GM21825 (cell line): ENCODE data around the gene AMBP.
A peak's percentile ranks its signal among the peaks of the same experiment; 100 is the strongest.
"Not testable (repeated sequence)": the region's sequence is repeated elsewhere in the genome, so short reads cannot be mapped to it uniquely, and the experiment has no call there.

Source experiments
- ATAC-seq: cut with Tn5 transposase; IDR thresholded peaks from one replicate; pipeline ENCODE4 v1.9.1; 2021; ENCODE audit warnings: mild to moderate bottlenecking, moderate library complexity; ENCODE audit not compliant: unreplicated experiment

The AMBP gene

GRCh38 chr9:114092336-114092735 lies 14.2 kb upstream of the AMBP start:
- no peak for ATAC-seq

- no peak for ATAC-seq
Measured at GRCh38 chr9:114091711-114092110, 13.6 kb upstream of the AMBP start.

DNA sequence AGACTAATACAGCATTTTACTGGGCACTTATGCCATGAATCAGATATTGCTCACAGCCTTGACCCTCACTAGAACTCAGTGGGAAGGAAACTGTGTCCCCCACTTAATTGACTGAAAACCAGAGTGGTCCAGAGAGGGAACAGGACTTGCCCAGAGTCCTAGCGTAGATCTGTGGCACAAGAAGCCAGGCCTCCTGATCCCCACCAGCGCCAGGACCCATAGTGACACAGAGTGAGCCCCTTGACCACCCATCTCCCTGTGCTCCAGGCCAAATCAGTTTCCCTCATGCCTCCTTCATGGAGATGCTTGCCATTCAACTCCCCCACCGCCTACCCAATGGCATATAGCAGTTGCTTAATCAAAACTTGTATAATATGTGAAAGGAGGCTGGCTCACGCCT lies 12.7 kb upstream of the AMBP start:
- ATAC-seq = no peak

GRCh38 chr9:114089206-114089840 lies 11.2 kb upstream of the AMBP start:
- ATAC-seq = no peak

GRCh38 chr9:114088571-114089170 lies 10.6 kb upstream of the AMBP start:
- no peak for ATAC-seq

DNA sequence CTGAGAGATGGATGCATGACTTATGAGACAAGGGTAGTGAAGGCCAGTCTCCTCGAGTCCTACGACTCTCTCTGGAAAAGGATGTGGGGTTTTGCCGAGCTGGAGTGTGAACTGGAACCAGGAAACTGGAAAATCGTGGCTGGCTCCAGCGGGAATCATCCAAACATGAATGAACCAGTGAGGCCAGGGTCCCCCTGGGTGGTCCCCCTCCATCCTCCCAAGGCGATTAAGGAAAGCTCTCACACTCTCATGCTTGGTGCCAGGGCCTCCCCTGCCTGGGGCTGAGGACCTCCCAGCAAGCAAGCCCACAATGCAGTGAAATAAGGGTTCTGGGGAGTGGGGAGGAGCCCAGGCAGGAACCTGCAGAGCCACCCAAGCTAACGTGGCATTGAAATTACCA lies 9.6 kb upstream of the AMBP start:
- no peak for ATAC-seq

DNA sequence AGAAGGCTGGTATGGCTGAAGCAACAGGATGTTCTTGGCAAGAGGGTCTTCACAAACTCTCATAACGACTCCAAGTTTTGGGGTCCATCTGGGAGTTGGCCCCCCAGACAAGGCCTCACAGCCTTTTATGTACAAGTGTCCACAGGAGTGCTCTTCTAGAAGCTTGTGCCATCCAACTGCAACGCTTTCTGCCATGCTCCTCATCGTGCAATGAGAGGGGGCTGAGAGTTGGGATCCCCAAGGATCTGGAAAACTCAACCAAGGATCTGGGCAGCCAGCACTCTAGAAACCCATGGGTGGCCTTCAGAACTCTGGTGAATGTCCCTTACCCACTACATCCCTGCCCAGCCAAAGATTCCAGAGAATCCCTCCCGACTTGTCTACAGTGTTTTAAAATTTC lies 8.5 kb upstream of the AMBP start:
- no peak for ATAC-seq

DNA sequence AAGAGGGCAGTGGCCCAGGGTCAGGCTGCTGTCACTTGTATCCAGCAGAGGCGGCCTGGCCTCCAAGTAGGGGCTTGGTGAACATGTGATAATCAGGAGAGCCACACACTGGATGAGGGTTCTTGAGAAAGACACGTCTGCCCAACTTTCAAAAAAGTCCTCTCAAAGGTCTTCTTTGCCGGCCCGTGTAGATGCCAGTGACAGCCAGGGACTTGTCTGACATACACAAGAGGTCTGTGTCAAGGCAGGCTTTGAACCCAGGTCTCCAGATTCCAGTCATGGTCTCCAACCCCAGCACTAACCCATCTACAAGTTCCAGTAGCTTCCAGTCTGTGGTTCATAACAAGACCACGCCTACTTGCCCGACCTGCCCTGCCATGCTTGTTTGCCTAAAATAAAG lies 7.9 kb upstream of the AMBP start:
- no peak for ATAC-seq

DNA sequence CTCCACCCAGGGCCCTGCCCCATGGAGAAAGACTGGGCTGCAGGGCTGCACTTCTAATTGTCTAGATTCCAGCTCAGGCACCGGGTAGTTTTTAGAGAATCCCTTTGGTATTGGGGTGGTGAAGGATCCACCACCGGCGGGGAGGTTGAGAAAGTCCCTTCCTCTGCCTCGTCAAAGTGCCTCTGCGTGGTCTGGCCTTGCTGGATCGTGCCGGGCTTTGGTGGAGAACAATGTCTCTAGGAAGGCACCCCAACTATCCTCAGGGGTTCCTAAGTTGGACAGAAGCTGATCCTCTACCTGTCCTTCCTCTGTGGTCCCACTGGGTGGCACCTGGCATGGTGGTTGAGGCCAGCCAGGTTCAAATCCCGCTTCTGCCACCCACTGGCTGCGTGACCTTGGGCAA lies 7.3 kb upstream of the AMBP start:
- ATAC-seq = no peak

GRCh38 chr9:114084282-114085073 lies 6.4 kb upstream of the AMBP start:
- ATAC-seq = no peak

DNA sequence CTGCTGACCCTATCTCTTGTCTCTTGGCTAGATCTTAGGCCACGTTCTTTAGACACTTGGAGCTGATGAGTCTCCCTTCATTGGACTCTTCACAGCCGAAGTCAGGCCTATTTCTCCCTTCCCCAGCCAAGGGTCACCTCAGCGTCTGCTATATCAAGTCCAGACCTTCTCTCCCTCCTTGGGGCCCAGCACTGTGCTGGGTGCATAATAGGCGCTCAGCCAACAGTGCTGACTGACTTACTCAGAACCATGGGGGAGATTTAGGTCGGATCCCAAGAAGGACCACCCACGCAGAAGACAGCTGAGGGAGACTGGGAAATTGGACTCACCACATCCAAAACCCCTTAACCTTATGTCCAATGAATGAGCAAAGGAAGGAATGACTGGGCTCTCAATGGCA lies 5.6 kb upstream of the AMBP start:
- no peak for ATAC-seq

DNA sequence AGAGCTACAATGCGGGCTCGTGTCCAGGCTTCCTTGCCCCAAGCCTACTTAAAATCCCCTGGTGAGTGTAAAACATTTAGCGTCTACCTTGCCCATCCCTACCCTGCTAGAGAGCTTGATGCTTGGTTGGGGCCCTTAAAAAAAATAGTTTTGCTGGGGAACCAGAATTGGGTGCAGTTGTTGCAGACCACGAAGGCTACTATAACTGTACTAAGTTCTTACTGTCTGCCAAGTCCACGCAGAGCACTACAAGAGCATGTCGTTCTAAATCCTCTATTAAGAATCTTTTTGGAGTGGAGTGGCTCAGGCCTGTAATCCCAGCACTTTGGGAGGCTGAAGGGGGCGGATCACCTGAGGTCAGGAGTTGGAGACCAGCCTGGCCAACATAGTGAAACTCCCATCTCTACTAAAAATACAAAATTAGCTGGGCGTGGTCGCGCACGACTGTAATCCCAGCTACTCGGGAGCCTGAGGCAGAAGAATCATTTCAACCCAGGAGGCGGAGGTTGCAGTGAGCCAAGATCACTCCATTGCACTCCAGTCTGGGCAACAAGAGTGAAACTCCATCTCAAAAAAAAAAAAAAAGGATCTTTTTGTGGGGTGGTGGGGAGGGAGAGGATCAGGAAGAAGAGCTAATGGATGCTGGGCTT lies 4.8 kb upstream of the AMBP start:
- not testable (repeated sequence) for ATAC-seq

DNA sequence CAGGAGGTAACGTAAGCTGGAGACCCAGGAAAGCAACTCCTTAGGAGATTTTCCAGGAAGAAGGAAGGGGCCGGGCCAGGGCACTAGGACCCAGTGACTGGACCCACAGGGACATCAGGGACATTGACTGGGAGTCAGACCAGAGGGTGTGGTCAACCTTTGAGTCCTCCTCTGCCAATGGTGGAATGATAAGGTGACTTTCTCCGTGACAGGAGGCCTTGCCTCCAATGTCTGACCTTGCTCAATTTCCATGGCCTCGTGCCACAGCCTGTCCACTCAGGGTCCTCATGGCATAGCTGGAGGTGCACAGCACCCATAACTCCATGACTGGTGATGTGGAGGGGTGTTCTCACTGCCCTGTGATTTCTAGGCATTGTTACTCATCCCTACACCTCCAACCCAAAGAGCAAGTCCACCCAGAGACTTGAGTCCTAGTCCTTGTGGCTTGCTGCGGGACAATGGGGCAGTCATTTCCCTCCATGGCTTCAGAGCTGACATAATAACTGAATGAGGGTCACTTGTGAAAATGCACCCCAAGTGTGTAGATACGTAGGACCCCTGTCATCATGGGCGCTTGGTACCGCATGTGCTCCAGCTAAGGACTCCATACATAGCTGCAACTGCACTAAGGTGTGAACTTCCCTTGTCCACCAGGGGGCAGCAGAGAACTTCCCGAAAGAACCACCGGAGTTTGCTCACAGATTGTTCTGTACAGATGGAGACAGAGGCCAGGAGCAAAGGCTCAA lies 4.1 kb upstream of the AMBP start:
- ATAC-seq = peak; percentile 87

GRCh38 chr9:114081441-114082016 lies 3.4 kb upstream of the AMBP start:
- ATAC-seq = no peak

- no peak for ATAC-seq
Measured at GRCh38 chr9:114080773-114081440, 2.8 kb upstream of the AMBP start.

GRCh38 chr9:114080195-114080772 lies 2.2 kb upstream of the AMBP start:
- no peak for ATAC-seq

DNA sequence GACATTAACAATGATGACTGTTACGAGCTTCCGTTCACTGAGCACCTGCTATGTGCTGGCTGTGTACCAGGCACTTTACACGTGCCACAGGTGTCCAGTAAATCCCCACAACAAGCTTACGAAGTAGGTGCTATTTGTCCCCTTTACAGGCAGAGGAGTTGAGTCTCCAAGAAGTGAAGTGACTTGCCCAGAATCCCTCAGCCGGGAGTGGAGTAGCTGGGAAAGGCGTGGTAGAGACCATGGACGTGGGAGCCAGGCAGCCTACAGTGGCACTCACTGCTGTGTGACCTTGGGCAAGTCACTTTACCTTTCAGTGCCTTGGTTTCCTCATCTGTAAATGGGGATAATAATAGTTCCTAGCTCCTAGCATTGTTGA lies 669 bp upstream of the AMBP start:
- ATAC-seq = no peak

- no peak for ATAC-seq
Measured at GRCh38 chr9:114077162-114077837, 800 bp downstream of the AMBP start.
